Kidney epithelial cell (primary cell): ENCODE data around the gene MYD88. TPM values are rescaled to one million over a fixed set of nuclear protein-coding genes. Genes with fewer than 3 reads are reported as not detected.

Experiments
- DNase-seq: peaks from one replicate; pipeline ENCODE4 v3.0.0-alpha.2; 2010; ENCODE audit warnings: low read depth
- H3K27me3 ChIP-seq: 2 replicates; pipeline ENCODE4 v1.6.0; 2011; ENCODE audit warnings: low read length; ENCODE audit not compliant: control insufficient read depth, insufficient read depth
- H3K36me3 ChIP-seq: 2 replicates; pipeline ENCODE4 v1.5.1; 2011; ENCODE audit warnings: low read length; ENCODE audit not compliant: control insufficient read depth, insufficient read depth
- H3K4me3 ChIP-seq: 2 replicates; pipeline ENCODE4 v1.5.1; 2011; ENCODE audit warnings: low read depth, mild to moderate bottlenecking, control low read depth, low read length
- CTCF ChIP-seq: IDR thresholded peaks from 2 replicates; pipeline ENCODE4 v1.5.1; 2011; ENCODE audit warnings: mild to moderate bottlenecking, moderate library complexity, low read length, control low read depth, inconsistent platforms; ENCODE audit not compliant: insufficient read depth, poor library complexity, severe bottlenecking
- total RNA-seq: library from RNA; depleted of rRNA; stranded (reverse); fragments of >200 nt; gene quantifications from 2 replicates; pipeline ENCODE4 v1.2.3, GENCODE V29; 2015

The MYD88 gene
- total RNA-seq, 1 donor from 2014 or later, result 36.5 TPM

DNA sequence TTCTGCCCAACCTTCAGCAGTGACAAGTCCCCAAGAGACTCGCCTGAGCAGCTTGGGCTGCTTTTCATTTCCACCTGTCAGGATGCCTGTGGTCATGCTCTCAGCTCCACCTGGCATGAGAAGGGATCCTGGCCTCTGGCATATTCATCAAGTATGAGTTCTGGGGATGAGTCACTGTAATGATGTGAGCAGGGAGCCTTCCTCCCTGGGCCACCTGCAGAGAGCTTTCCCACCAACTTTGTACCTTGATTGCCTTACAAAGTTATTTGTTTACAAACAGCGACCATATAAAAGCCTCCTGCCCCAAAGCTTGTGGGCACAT, 3.5 kb downstream of the MYD88 start:
- no peak overlapping the region for H3K4me3 ChIP-seq
- H3K27me3 ChIP-seq, result no peaks in the 10 kb centered on the region
- no peaks in the 10 kb centered on the region for H3K36me3 ChIP-seq
- no peak for TF ChIP-seq CTCF
- DNase-seq, result no peak

- TF ChIP-seq CTCF, result no peak
- no peaks in the 10 kb centered on the region for H3K27me3 ChIP-seq
- no peak for DNase-seq
- no peak overlapping the region for H3K4me3 ChIP-seq
- H3K36me3 ChIP-seq, result no peaks in the 10 kb centered on the region
Measured at GRCh38 chr3:38142959-38143358, 4.5 kb downstream of the MYD88 start.

DNA sequence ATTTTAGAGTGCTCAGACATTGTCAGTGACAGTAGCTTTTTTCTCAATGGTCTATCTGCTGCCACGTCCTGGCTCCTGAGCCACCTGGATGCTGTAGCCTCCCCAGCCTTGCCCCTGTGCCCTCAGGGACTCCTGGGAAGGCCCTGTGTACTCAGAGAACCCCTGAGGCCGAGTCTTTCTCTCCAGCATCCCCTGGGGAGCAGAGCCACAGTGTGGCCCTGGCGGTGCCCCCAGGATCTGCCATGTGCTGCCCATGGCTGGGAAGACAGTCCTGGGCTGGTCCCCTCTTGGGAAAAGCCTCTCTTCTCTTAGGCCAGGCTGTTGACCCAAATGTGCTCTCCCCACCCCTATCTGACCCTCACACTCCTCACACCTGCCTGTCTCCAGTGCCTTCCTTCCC, 5.0 kb downstream of the MYD88 start:
- Histone ChIP-seq H3K4me3 (no peak overlapping the region), H3K36me3 (no peaks in the 10 kb centered on the region), H3K27me3 (no peaks in the 10 kb centered on the region)
- no peak for TF ChIP-seq CTCF
- DNase-seq, result no peak

DNA sequence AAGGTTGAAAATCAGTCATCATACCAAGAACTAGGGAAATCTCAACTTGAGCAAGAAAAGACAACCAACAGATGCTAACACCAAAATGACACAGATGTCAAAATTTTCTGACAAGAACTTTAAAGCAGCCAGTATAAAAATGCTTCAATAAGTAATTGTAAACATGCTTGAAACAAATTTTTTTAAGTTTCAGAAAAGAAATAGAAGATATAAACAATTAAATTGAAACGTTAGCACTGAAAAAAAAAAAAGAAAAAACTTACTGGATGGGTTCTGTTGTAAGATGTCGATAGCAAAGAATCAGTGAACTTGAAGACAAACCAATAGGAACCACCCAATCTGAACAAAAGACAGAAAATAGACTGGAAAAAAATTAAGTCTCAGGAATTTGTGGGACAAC, 8.0 kb downstream of the MYD88 start:
- no peak for TF ChIP-seq CTCF
- no peak overlapping the region for H3K4me3 ChIP-seq
- no peaks in the 10 kb centered on the region for H3K36me3 ChIP-seq
- H3K27me3 ChIP-seq, result no peaks in the 10 kb centered on the region
- DNase-seq, result no peak

GRCh38 chr3:38147421-38147820, 9.0 kb downstream of the MYD88 start:
- Histone ChIP-seq H3K36me3 (no peaks in the 10 kb centered on the region), H3K4me3 (no peak overlapping the region), H3K27me3 (no peaks in the 10 kb centered on the region)
- no peak for DNase-seq
- TF ChIP-seq CTCF, result no peak

DNA sequence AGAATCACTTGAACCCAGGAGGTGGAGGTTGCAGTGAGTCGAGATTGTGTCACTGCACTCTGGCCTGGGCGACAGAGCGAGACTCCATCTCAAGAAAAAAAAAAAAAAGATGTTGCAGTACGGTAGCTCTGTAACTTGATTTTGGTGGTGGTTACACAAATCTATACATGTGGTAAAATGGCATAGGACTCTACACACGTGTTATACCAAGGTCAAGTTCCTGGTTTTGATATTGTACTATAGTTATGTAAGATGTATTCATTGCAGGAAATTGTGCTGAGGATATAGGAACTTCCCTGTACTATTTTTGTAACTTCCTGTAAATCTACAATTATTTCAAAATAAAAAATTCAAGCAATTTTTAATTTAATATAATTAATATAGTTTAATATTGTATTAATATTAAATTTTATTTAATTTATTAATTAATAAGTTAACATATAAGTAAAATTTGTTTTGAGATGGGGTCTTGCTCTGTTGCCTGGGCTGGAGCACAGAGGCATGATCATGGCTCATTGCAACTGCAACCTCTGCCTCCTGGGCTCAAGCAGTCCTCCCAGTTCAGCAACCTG, 9.9 kb downstream of the MYD88 start:
- TF ChIP-seq CTCF, result no peak
- H3K4me3 ChIP-seq, result no peak overlapping the region
- no peaks in the 10 kb centered on the region for H3K36me3 ChIP-seq
- no peak for DNase-seq
- no peaks in the 10 kb centered on the region for H3K27me3 ChIP-seq
